ENCODE measurements around the gene NACC1.
"Not testable (repeated sequence)": the region's sequence is repeated elsewhere in the genome, so short reads cannot be mapped to it uniquely, and the experiment has no call there.

NACC1 gene

GRCh38 chr19:13166151-13166550 is 48.1 kb downstream of the NACC1 start:
- not testable (repeated sequence) for DNase-seq

- no peak for DNase-seq
Measured at GRCh38 chr19:13169769-13170168, 51.7 kb downstream of the NACC1 start.

GRCh38 chr19:13171146-13171545 is 53.1 kb downstream of the NACC1 start:
- DNase-seq, result no peak

DNA sequence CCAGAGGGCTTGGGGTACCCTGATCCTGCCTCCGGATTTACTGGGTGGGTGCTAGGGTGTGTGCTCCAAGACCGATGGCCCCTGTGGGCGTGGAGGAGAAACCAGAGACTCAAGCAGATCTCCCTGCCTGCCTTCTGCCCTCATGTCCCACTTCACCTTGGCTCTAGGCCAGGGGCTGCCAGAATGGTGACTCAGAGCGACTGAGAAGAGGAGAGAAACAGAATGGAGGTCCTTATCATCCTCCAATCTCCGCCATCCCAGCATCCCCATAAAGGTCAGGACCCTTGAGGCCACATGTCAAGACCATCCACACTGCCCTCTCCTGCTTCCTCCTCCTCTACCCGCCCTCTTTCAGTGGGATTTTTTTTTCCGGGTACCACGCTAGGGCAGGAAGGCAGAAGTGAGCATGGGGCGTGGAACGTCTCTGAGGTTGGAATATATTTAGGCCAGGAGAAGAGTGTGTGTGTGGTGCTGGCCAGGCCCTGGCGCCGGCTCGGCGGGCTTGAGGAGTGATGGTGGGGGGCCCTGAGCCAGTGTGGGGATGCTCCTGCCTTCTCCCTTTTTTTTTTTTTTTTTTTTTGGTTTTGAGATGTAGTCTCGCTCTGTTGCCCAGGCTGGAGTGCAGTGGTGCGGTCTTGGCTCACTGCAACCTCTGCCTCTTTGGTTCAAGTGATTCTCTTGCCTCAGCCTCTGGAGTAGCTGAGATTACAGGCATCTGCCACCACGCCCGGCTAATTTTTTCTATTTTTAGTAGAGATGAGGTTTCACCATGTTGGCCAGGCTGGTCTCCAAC is 54.5 kb downstream of the NACC1 start:
- DNase-seq, result peak; percentile 10

DNA sequence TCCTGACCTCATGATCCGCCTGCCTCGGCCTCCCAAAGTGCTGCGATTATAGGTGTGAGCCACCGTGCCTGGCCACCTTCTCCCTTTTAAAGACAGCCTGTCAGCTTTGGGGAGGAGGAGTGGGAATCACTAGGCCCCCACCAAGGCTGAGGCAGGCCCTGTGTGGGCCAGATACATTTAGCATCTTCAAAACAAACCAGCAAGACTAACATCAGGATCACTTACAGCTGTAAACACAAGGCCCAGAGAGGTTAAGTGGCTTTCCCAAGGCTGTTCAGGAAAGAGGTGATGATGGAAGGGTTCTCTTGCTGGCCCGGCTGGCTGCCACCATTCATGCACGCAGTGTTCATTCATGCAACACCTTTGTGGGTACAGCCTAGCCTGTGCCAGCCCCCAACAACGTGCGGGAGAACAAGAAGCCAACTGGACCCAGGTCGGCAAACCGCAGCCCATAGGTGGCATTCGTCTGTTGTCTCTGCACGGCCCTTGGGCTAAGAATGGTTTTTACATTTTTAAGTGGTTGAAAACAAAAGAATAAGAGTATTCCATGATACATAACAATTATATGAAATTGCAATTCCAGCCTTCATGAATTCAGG is 55.2 kb downstream of the NACC1 start:
- DNase-seq, result no peak

DNA sequence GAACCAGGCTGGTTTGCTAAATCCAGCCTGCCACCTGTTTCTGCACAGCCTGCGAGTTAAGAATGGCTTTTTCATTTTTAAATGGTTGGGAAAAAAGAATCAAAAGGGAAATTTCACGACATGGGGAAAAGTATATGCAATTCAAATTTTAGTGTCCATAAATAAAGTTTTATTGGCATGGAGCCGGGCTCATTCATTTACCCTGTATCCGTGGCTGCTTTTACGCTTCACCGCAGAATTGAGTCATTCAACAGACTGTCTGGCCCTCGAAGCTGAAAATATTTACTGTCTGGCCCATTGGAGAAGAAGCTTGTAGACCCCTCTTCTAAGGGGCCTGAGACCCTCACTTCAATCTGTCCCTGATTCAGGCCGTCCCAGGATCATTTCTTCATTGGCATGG is 58.3 kb downstream of the NACC1 start:
- DNase-seq, result no peak

GRCh38 chr19:13177584-13177983 is 59.5 kb downstream of the NACC1 start:
- not testable (repeated sequence) for DNase-seq

GRCh38 chr19:13178291-13178690 is 60.2 kb downstream of the NACC1 start:
- not testable (repeated sequence) for DNase-seq

DNA sequence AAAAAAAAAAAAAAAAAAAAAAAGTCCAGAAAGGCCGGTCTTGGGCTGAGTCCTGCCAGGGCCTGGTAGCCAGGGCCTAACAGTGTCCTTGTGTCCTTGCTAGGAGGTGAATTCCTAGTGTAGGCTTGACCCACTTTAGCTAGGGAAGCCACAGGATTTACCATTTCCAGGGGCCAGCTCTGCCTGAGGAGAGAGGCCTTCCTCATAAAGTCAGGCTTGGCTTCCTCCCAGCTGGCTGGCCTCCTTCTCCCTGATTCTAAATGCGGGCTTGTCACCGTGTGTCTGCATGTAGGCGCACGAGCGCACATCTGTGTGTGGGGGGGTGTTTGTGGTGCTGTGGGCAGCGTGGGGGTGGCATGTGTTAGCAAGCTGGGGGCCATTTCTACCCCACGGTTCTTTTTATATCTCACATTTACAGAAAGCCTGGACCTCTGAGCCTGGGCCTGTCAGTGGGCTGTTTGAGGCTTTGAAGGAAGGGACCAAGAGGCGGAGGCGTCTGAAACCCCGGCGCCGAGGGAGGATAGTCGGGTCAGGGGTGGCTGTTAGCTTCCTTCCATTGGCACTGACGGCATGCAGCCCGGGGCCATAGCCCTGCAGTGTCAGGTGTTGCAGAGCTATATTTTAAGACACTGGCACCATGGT is 63.8 kb downstream of the NACC1 start:
- no peak for DNase-seq

- not testable (repeated sequence) for DNase-seq
Measured at GRCh38 chr19:13184926-13185325, 66.9 kb downstream of the NACC1 start.

- not testable (repeated sequence) for DNase-seq
Measured at GRCh38 chr19:13185763-13186657, 67.9 kb downstream of the NACC1 start.

GRCh38 chr19:13186688-13187087 is 68.6 kb downstream of the NACC1 start:
- not testable (repeated sequence) for DNase-seq

GRCh38 chr19:13187419-13187818 is 69.4 kb downstream of the NACC1 start:
- DNase-seq, result no peak

- no peak for DNase-seq
Measured at GRCh38 chr19:13189600-13189999, 71.5 kb downstream of the NACC1 start.

Data from NCI-H1105 treated with DMSO at 0.1 percent for 48 hours (cell line).